PC-3 (cell line): ENCODE measurements around the gene TMEM169. TPM values are rescaled to one million over a fixed set of nuclear protein-coding genes. Genes with fewer than 3 reads are reported as not detected.
A peak's percentile ranks its signal among the peaks of the same experiment; 100 is the strongest.

ENCODE experiments used
- ATAC-seq: fragments of 200-7000 bp; cut with Tn5 transposase; 2 replicates; pipeline ENCODE4 v1.9.1; 2020; ENCODE audit warnings: mild to moderate bottlenecking, moderate library complexity
- BruUV-seq: library from RNA; stranded (reverse); fragments of 400-500 nt; replicated peaks from 2 replicates; lab custom pipeline; 2021; lab: Mats Ljungman, UMichigan
- CTCF ChIA-PET: fragments of 300-600 bp; sonication (Branson Sonifier 250); formaldehyde crosslinking; loops from one replicate; lab custom pipeline; 2022; ENCODE audit warnings: antibody characterized with exemption; lab: Charles Lee
- POLR2A ChIA-PET: fragments of 300-600 bp; sonication (Branson Sonifier 250); formaldehyde crosslinking; loops from one replicate; lab custom pipeline; 2022; ENCODE audit warnings: antibody characterized with exemption; ENCODE audit not compliant: unreplicated experiment; lab: Charles Lee
- DNase-seq: peaks from one replicate; pipeline ENCODE4 v3.0.0-alpha.2; 2015
- H2AFZ ChIP-seq: fragments of 300-600 bp; sonication (generic); 2 replicates; pipeline ENCODE4 v1.6.0; 2016; ENCODE audit warnings: antibody characterized with exemption, low read length
- H3F3A ChIP-seq: fragments of 300-600 bp; sonication (generic); one replicate; pipeline ENCODE4 v1.6.0; 2017; ENCODE audit warnings: antibody characterized with exemption, low read length, control low read depth, mild to moderate bottlenecking; ENCODE audit not compliant: unreplicated experiment
- H3K27ac ChIP-seq: fragments of 300-600 bp; sonication (generic); 2 replicates; pipeline ENCODE4 v1.5.1; 2016; ENCODE audit warnings: mild to moderate bottlenecking, low read length
- H3K27me3 ChIP-seq: fragments of 300-600 bp; sonication (generic); 2 replicates; pipeline ENCODE4 v1.6.1; 2016; ENCODE audit warnings: low read length, mixed read lengths
- H3K36me3 ChIP-seq: fragments of 300-600 bp; sonication (generic); 2 replicates; pipeline ENCODE4 v1.6.1; 2016; ENCODE audit warnings: low read depth, mixed run types, low read length, mixed read lengths
- H3K4me1 ChIP-seq: fragments of 300-600 bp; sonication (generic); 2 replicates; pipeline ENCODE4 v1.5.1; 2016; ENCODE audit warnings: low read length; ENCODE audit not compliant: insufficient read depth
- H3K4me2 ChIP-seq: fragments of 300-600 bp; sonication (generic); 2 replicates; pipeline ENCODE4 v1.6.0; 2016; ENCODE audit warnings: low read length
- H3K4me3 ChIP-seq: fragments of 300-600 bp; sonication (generic); 2 replicates; pipeline ENCODE4 v1.5.1; 2016; ENCODE audit warnings: mild to moderate bottlenecking, low read length, mixed read lengths
- H3K79me2 ChIP-seq: fragments of 300-600 bp; sonication (generic); 2 replicates; pipeline ENCODE4 v1.6.1; 2017; ENCODE audit warnings: low read length, mixed read lengths
- H3K9ac ChIP-seq: fragments of 300-600 bp; sonication (generic); 2 replicates; pipeline ENCODE4 v1.6.0; 2016; ENCODE audit warnings: mild to moderate bottlenecking, low read length
- H3K9me2 ChIP-seq: fragments of 300-600 bp; sonication (generic); replicated peaks from 2 replicates; pipeline ENCODE4 v1.6.1; 2016; ENCODE audit warnings: mixed run types, low read length, mixed read lengths
- H3K9me3 ChIP-seq: fragments of 300-600 bp; sonication (generic); 2 replicates; pipeline ENCODE4 v1.6.1; 2016; ENCODE audit warnings: low read length, mixed read lengths
- H4K20me1 ChIP-seq: fragments of 300-600 bp; sonication (generic); 2 replicates; pipeline ENCODE4 v1.6.1; 2016; ENCODE audit warnings: low read length, mixed read lengths
- EZH2 ChIP-seq: fragments of 300-600 bp; sonication (generic); IDR thresholded peaks from one replicate; pipeline ENCODE4 v1.6.1; 2017; ENCODE audit warnings: antibody characterized with exemption, mild to moderate bottlenecking, low read length; ENCODE audit not compliant: unreplicated experiment
- EZH2phosphoT487 ChIP-seq: fragments of 300-600 bp; sonication (generic); IDR thresholded peaks from 2 replicates; pipeline ENCODE4 v1.6.1; 2018; ENCODE audit warnings: mild to moderate bottlenecking, antibody characterized with exemption, low read length, borderline replicate concordance
- intact Hi-C: fragments of 100-400 bp; cut with micrococcal nuclease; formaldehyde crosslinking; loops from 2 replicates; pipeline ENCODE4 v1.9.0; 2023
- total RNA-seq: library from RNA; depleted of rRNA; stranded (reverse); fragments of >200 nt; gene quantifications from 2 replicates; pipeline ENCODE4 v1.2.3, GENCODE V29; 2014
- TF ChIP-seq, protein P1 (sequence below): fragments of 300-600 bp; sonication (generic); conservative IDR thresholded peaks from 2 replicates; pipeline ENCODE4 v1.5.1; 2017; ENCODE audit warnings: antibody characterized with exemption, low read depth, mild to moderate bottlenecking, low read length

TMEM169 gene
- total RNA-seq, 1 experiment from 2014 or later: not detected

GRCh38 chr2:216064665-216065064 lies 17.1 kb upstream of the TMEM169 start:
- Histone ChIP-seq H3K9me3 (no peaks in the 10 kb centered on the region), H3K4me1 (no peaks in the 10 kb centered on the region), H3K27ac (no peak overlapping the region), H3K27me3 (no peaks in the 10 kb centered on the region), H3K4me3 (no peak overlapping the region), H3K36me3 (no peaks in the 10 kb centered on the region), H3K79me2 (no peaks in the 10 kb centered on the region), H3K4me2 (no peak overlapping the region), H3F3A (no peaks in the 10 kb centered on the region), H2AFZ (no peak overlapping the region), H3K9ac (no peak overlapping the region), H4K20me1 (no peaks in the 10 kb centered on the region), H3K9me2 (no peaks in the 10 kb centered on the region)
- no peak for ATAC-seq
- ChIA-PET CTCF (interaction anchor here (0.5 kb wide), 1 partner anchor 14 kb away, joined by 9 read pairs; no protein-coding TSS in a partner anchor), POLR2A (no interaction called here)
- BruUV-seq: no TSS peak
- no peak for DNase-seq
- intact Hi-C loops: loop anchor here (5.0 kb wide), 1 partner anchor 32 kb away; no protein-coding TSS in a partner anchor
- TF ChIP-seq, protein P1, sequence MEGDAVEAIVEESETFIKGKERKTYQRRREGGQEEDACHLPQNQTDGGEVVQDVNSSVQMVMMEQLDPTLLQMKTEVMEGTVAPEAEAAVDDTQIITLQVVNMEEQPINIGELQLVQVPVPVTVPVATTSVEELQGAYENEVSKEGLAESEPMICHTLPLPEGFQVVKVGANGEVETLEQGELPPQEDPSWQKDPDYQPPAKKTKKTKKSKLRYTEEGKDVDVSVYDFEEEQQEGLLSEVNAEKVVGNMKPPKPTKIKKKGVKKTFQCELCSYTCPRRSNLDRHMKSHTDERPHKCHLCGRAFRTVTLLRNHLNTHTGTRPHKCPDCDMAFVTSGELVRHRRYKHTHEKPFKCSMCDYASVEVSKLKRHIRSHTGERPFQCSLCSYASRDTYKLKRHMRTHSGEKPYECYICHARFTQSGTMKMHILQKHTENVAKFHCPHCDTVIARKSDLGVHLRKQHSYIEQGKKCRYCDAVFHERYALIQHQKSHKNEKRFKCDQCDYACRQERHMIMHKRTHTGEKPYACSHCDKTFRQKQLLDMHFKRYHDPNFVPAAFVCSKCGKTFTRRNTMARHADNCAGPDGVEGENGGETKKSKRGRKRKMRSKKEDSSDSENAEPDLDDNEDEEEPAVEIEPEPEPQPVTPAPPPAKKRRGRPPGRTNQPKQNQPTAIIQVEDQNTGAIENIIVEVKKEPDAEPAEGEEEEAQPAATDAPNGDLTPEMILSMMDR: no peak
- TF ChIP-seq EZH2phosphoT487: no peak
- TF ChIP-seq EZH2: no peak

GRCh38 chr2:216066230-216066629 lies 15.5 kb upstream of the TMEM169 start:
- Histone ChIP-seq H3K27me3 (no peaks in the 10 kb centered on the region), H3K4me1 (no peaks in the 10 kb centered on the region), H4K20me1 (no peaks in the 10 kb centered on the region), H3K9me2 (no peaks in the 10 kb centered on the region), H3K27ac (no peak overlapping the region), H3K9me3 (no peaks in the 10 kb centered on the region), H3F3A (no peaks in the 10 kb centered on the region), H3K36me3 (no peaks in the 10 kb centered on the region), H3K9ac (no peak overlapping the region), H3K4me2 (no peak overlapping the region), H3K79me2 (no peaks in the 10 kb centered on the region), H3K4me3 (no peak overlapping the region), H2AFZ (no peak overlapping the region)
- TF ChIP-seq, protein P1: no peak
- TF ChIP-seq EZH2phosphoT487 (no peak), EZH2 (no peak)
- peak; percentile 46 for DNase-seq
- ChIA-PET POLR2A (no interaction called here), CTCF (no interaction called here)
- intact Hi-C loops: loop anchor here (5.0 kb wide), 1 partner anchor 34 kb away; no protein-coding TSS in a partner anchor
- no peak for ATAC-seq
- BruUV-seq: no TSS peak

- Histone ChIP-seq H3K36me3 (no peaks in the 10 kb centered on the region), H3F3A (no peaks in the 10 kb centered on the region), H3K9me2 (no peaks in the 10 kb centered on the region), H3K4me2 (no peak overlapping the region), H3K79me2 (no peaks in the 10 kb centered on the region), H3K27ac (no peak overlapping the region), H4K20me1 (no peaks in the 10 kb centered on the region), H3K27me3 (no peaks in the 10 kb centered on the region), H3K4me3 (no peak overlapping the region), H3K9me3 (no peaks in the 10 kb centered on the region), H3K4me1 (no peaks in the 10 kb centered on the region), H2AFZ (no peak overlapping the region), H3K9ac (no peak overlapping the region)
- no TSS peak for BruUV-seq
- DNase-seq: no peak
- intact Hi-C loops: loop anchor here (5.0 kb wide), 1 partner anchor 37 kb away; no protein-coding TSS in a partner anchor
- ChIA-PET POLR2A (no interaction called here), CTCF (no interaction called here)
- no peak for ATAC-seq
- TF ChIP-seq EZH2 (no peak), EZH2phosphoT487 (no peak)
- TF ChIP-seq, protein P1: no peak
Measured at GRCh38 chr2:216069028-216069427, 12.7 kb upstream of the TMEM169 start.
